ENCODE results near the gene LNP1.

Gene LNP1

DNA sequence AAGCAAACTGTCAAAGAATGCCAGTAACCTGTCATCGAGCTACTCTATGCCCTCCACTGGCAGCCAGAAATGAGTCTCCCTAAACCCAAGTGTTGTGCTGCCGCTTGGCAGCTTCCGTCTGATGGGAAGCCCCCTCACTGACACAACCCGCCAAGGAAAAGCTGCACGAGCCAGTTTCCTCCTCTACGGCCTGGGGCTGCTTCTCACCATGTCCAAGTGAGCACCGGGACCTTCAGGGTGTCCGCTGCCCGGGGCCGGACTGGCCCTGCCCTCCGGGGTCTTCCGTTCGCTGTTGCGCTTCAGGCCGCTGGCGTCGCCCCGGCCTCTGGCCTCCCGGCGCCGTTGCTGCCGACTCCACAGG lies 940 bp upstream of the LNP1 start:
- no peak for FAIRE-seq

DNA sequence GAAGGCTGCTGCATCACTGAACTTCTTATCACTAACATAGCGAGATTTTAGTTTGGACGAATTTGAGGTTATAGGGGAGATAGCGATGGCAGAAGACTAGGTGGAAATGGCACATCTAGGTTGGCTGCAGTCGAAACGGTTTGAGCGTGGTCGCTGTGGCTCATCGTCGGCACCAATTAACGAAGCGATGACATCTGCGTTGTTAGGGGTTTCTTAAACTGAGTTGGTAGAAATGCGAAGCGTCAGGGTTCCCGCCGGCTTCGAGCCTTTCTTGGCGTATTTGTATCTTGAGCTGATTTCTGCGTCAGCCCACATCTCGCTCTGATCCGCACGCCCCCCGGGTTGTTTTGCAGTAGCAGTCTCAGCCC lies 319 bp downstream of the LNP1 start:
- FAIRE-seq = no peak

DNA sequence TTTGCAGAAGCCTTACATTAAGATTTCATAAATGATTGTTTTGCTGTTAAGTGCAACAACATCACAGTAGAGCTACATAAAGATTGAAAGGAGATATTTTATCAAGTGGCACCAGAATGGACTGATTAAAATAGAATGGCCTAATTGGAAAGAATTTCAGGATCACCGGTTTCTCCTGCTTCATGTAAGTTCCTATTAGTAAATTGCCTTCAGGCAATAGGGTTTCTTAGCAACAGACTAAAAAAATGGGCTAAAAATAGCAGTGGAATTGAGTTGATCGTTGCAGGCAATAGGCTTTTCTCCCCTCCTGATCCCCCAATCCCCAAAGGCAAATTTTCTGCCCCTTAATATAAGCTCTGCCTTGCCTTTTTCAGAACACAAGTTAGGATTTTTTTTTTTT lies 917 bp downstream of the LNP1 start:
- peak; percentile 82 for FAIRE-seq

DNA sequence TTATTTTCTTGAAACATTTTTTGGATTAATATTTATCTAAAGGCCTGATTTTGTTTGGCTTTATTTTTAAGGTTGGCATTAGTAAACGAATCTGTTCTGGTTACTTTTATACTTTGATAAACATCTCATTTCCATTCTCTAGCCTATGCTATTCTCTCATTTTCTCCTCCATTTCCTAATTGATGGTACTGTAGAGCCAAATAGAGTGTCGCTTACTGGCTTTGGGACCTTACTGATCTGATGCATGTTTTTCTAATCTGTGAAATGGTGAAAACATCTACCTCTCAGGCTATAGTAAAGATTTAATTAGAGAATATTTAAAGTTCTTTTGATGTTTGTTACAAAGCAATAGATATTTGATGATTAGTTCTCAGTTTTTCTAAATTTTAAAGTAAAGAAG lies 1.6 kb downstream of the LNP1 start:
- peak; percentile 59 for FAIRE-seq

DNA sequence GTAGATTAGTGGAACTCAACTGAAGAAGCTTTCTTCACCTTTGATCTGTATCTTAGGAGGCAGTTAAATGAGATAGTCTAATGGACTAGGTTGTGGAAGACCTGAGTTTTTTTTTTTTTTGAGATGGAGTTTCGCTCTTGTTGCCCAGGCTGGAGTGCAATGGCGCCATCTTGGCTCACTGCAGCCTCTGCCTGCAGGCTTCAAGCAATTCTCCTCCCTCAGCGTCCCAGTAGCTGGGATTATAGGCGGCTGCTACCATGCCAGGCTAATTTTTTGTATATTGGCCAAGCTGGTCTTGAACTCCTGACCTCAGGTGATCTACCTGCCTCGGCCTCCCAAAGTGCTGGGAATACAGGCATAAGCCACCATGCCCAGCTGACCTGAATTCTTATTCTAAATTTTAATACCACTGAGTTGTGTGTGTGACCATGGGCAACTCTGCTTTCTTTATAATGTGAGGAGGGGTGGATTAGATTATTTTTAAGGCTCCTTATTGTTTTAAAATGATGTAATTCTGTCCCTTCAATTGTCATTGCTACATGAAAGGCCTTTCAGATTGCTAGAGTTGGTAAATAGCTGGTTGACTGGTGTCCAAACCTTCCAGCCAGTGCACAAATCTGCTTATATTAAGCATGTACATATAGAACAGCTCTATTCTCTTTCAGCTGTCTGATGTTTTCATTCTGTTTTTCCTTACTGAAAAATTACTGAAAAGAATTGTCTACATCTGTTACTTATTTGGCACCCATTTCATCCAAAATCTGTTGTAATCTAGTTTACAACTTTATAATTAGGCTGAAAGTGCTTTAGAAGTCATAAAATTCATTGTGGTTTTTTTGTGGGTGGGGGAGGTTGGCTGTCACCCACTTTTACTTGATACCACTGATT lies 2.3 kb downstream of the LNP1 start:
- no peak for FAIRE-seq

DNA sequence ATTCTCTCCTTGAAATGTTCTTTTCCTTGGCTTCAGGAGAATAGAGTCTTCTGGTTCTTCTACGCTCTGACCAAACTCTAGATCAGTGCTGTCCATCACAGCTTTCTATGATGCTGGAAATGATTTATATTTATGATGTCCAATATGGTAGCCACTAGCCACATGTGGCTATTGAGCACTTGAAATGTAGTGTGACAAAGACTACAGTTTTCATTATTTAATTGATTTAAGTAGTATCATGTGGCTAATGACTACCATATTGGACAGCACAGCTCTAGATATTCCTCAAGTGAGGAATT lies 2.9 kb downstream of the LNP1 start:
- no peak for FAIRE-seq

DNA sequence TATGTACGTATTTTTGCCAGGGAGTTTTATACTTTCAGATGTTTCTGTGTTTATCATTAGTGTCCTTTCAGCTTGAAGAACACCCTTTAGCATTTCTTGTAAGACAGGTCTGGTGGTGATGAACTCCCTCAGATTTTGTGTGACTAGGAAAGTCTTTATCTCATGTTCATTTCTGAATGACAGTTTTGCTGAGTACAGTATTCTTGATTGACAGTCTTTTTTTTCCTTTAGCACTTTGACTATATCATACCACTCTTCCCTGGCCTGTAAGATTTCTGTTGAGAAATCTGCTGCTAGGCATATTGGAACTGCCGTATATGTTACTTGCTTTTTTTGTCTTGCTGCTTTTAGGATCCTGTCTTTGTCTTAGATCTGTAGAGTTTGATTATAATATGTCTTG lies 5.8 kb downstream of the LNP1 start:
- FAIRE-seq = no peak

DNA sequence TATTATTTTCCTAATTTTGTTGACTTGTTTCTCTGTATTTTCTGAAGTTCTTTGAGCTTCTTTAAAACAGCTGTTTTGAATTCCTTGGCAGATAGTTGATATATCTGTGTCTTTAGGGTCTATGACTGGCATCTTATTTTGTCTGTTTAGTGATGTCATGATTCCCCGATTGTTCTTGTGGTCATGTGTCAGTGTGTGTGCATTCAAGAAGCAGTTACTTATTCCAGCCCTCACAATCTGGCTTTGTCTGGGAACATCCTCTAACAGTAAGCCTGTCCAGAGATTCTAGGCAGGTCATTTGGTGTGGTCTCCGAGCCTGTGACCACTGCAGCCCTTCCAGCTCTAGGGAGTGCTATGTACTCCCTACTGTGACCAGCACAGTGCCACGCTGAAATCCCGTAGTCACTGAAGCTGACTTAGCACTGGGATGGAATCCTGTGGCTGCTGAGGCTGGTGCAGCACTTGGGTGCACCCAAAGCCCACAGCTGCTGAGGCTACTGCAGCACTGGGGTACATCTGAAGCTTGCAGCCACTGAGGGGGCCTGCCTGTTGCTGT lies 6.7 kb downstream of the LNP1 start:
- no peak for FAIRE-seq

DNA sequence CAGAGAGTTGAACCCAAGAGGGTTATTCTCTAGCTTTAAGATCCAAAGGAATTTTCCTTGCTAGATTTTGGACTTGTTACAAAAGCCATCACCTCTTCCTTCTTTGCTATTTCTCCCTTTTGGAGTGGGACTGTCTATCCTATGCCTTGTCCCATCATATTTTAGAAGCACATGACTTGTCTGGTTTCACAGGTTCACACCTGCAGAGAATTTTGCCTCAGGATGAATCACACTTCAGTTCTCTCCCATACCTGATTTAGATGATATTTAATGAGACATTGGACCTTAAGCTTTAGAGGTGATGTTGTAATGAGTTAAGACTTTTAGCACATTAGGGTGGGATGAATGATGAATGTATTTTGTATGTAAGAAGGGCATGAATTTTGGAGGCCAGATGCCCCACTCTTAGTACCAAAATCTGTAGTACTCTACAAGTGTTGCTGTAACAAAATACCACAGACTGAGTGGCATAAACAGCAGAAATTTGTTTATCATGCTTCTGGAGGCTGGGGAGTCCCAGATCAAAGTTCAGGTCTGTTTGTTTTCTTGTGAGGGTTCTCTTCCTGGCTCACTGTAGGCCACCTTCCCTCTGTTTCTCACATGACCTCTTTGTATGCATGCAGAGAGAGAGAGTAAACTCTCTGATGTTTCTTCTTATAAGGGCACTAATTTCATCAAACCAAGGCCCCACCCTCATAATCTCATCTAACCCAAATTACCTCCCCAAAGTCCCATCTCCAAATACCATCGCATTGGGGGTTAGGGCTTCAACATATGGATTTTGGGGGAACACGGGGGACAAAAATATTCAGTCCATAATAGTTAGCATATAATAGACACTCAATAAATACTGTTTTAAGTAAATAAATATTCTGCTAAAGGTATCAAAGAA lies 10.0 kb downstream of the LNP1 start:
- FAIRE-seq = no peak

DNA sequence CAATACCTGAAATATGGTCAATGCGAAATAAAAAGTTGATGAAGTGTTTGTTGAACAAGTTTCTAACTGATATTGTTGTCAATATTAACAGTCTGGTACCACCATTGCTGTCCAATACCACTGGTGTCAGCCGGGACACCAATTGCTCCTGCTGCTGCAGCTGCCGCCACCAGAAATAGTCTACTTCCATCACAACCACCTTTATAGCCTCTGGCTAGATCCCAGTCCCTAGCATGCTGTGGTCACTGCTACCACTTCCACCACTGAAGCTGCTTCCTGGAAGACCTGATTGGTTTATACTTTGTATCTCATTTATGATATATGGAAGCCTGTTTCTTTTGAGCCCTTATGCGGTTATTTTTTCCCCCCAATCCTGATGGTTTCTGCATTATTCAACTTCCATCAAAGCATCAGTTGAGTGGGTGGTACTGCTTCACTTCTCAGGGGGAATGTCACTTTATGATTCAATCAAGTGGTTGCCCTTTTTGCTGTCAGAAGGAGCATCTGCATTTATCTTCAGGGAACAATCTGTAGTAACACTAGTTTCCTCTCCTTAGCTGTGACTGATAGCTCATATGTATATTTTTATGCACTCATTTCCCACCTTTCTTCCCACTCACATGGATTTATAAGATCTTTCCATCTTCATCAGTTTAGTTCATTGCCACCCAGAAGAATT lies 11.7 kb downstream of the LNP1 start:
- FAIRE-seq = no peak

DNA sequence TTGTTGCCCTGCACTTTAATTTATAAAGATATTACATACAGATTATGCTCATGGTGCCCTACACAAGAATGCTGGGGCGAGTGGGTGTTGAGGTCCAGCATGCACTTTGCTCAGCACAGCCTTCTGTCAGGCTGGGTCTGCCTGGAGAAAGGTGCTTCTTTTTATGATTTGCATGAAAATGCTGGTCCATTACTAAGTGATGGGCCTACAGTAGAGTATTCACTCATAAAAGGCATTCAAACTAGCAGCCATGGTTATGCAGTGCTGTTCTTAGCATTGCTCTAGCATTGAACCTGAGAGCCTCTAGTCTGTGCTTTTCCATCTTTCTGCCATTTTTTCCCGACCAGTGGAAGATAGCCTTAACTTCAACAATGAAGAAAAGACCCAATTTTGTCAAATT lies 12.3 kb downstream of the LNP1 start:
- FAIRE-seq = no peak

DNA sequence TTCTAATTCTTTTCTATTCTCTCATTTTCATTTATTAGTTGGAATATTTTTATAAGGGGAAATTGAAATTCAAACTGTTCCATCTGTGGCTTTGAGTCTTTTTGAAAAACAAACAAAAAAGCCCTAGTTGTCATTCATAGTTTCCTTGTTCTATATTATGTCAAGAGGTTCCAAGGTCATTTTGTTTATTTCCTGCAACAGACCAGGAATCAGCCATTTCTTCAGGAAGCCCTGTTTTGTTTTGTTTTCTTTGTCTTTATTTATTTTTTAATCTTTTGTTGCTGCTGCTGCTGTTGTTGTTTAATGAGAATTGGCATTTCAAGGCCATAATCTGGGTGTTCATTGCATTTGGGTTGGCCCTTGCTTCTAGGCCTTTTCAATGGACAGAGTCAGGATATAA lies 14.8 kb downstream of the LNP1 start:
- no peak for FAIRE-seq

DNA sequence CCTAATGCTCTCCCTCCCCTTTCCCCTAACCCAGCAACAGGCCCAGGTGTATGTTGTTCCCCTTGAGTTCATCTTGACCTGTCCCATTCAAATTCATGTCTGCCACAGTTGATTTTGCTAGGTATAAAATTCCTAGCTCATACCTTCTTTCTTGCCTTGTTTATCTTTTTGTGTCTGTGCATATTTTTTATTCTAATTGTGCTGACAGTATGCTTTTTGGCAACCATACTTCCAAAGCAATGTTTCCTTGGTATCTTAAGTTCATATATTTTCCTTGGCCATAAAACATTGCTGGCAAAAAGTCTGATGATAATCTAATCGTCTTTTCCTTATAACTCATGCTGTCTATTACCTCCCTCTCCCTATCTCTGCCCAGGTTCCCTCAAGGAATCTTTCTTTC lies 15.5 kb downstream of the LNP1 start:
- no peak for FAIRE-seq

DNA sequence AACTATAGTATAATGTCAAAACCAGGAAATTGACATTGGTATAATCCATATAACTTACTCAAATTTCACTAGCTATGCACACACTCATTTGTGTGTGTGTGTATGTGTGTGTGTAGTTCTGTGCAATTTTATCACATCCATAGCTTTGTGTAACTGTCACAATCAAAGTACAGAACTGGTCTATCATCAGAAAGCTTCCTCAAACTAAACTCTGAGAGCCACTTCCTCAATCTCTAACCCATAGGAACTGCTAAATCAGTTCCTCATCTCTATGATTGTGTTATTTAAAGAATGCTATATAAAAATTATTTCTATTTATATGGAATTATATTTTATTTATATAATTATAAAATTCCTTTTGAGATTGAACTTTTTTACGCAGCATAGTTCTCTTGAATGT lies 18.1 kb downstream of the LNP1 start:
- FAIRE-seq = no peak

DNA sequence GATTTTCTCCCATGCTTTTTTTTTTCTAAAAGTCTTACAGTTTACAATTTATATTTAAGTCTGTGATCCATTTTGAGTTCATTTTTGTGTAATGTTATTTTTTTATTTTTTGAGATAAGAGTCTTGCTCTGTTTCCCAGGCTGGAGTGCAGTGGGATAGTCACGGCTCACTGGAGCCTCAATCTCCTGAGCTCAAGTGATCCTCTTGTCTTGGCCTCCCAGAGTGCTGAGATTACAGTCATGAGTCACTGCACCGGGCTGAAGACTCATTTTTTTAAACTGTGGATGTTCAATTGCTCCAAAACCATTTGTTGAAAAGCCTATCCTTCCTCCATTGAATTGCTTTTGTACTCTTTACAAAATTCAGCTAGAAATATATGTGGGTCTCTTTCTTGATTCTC lies 19.5 kb downstream of the LNP1 start:
- no peak for FAIRE-seq

DNA sequence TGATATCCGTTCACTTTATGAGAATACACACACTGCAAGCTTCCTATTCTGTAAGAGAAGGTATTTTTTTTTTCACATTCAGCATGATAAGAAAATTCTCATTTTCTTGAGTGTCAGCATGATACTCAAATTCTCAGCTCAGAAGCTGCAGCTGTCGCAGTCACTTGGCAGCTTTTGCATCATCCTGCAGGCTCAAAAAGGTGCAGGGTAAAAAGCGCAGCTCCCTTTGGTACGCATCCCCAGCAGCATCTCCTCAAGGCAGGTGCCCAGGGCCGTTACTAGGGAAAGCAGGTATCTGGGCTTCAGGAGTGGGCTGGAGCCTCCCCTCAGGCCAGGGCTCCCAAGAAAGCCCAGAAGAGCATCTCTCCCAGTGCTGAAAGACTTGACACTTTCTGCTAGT lies 22.3 kb downstream of the LNP1 start:
- no peak for FAIRE-seq

DNA sequence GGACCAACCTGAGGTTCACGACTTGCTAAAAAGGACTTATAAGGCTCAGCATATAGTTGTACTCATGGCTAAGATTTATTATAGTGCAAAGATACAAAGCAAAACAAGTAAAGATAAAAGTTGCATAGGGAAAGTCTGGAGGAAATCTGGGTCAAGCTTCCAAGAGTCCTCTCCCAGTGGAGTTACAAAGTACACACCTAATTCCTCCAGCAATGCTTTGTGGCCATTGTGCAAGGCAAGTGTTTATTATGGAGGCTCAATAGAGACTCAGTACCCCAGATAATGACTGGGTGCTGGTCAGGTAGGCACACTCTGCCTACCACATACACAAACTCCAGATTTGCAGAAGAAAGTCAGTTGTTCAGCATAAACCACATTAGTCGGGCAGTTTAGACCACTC lies 22.9 kb downstream of the LNP1 start:
- no peak for FAIRE-seq

DNA sequence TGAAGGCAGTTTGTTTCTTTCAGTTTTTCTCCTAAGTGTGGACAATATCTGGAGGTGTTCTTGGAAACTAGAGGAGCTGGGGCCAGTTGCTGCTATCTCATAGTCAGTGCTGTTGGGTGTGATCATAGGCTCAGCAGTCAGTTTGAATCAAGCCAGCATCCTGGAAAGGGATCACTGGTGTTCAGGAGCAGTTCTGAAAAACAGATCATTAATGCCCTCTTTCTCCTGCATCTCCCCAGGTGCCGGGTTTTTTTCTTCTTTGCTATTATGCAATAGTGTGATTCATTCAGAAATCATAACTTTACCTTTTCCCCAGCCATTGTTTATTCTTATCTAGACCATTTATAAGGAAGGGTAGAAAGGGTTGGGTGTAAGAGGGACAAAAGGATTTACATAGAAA lies 24.0 kb downstream of the LNP1 start:
- no peak for FAIRE-seq

DNA sequence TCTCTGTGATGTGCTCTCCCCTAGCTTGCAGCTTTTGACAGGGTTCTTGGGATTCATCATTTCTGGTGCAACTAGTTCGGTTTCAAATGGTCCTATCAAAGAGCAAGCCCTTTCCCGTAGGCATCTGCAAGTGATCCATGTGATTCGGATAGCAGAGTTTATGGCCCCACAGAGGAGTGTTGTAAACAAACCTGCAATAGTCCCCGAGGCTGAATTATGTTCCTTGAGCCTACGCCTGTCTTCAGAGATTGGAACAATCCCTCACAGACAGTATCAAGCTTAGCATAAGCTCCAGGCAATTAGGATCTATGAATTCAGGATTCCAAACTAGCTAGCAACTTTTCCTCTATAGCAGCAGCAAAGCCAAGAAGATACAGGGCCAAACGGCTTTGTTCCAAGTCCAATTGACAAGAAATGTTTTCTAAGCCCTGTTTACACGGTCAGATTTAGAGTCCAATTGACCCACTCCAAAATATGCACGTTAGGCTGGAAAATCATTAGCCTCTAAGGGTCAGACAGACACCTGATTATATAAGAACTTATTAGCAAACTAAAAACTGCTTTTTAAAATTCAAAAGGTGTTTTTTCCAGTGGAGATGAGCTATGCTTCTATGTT lies 24.8 kb downstream of the LNP1 start:
- no peak for FAIRE-seq

DNA sequence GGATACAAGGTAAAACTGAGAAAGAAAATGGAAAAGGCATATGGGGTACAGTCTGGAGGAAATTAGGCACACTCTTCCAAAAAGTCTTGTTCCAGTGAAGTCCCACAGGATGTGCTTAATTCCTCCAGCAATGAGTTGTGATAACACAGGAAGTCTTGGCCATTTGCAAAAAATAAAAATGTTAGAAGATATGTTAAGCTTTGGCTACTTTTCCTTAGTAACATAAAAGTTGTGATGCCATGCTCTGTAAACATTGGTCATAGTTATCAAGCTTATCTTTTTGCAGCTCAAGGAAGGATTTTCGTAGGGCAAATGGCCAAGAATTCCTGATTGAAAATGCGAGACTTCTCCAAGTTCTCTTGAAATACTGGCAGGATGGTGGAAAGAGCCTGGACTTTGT lies 26.4 kb downstream of the LNP1 start:
- no peak for FAIRE-seq

DNA sequence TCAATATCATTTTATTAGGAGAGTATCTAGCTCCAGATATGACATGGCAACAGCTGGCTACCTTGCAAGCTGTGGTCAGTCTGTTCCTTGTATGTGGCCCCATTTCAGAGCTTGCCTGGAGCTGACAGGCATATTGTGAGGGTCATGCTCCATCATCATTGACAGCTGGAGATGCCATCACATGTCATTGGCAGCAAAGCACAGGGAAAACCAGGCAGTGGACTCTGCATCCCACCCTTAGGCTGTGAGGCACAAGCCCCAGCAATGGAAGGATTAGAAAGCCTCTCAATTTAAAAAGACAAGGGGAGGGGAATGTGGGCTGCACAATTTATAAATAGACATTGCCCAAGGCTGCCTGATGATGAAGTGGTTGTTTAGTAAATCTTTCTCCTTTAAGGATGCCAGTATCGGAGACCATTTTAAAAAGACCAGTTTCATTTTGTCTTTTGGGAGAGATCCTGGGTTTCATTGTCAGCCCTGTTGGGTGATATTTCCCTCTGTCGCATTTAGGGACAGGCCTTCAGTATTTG lies 27.9 kb downstream of the LNP1 start:
- no peak for FAIRE-seq

DNA sequence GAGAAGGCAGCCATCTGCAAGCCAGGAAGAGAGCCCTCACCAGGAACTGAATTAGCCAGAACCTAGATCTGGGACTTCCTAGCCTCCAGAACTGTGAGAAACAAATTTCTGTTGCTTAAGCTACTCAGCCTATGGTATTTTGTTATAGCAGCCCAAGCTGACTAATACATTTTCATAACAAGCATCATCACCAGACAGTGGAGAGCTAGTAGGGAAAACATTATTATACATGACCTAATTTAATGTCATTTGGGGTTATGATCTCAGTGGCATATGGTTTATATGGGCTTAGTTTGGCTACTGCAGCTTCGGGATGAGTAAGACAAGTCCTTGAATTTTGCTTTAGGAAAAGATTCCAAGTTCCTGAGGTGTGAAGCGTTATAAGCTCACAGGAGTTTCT lies 35.6 kb downstream of the LNP1 start:
- FAIRE-seq = no peak
